OCI-LY1 (cell line): ENCODE data around the gene GSC.

Experiments used
- H2AFZ ChIP-seq: fragments of 200-600 bp; sonication (generic), shearing (Covaris generic); 2 replicates; pipeline ENCODE4 v1.6.0; 2014; ENCODE audit warnings: antibody characterized with exemption, mild to moderate bottlenecking, low read length
- H3F3A ChIP-seq: fragments of 200-600 bp; sonication (generic), shearing (Covaris generic); 2 replicates; pipeline ENCODE4 v1.6.0; 2014; ENCODE audit warnings: mild to moderate bottlenecking, antibody characterized with exemption, low read length, moderate library complexity; ENCODE audit not compliant: insufficient read depth
- H3K27ac ChIP-seq: fragments of 200-600 bp; sonication (generic); 2 replicates; pipeline ENCODE4 v1.5.1; 2014; ENCODE audit warnings: low read length, mixed run types, mild to moderate bottlenecking, low read depth; ENCODE audit not compliant: poor library complexity, severe bottlenecking
- H3K27me3 ChIP-seq: fragments of 200-600 bp; sonication (generic); 2 replicates; pipeline ENCODE4 v1.6.0; 2014; ENCODE audit warnings: antibody characterized with exemption, mild to moderate bottlenecking, low read length, moderate library complexity; ENCODE audit not compliant: insufficient read depth
- H3K36me3 ChIP-seq: fragments of 200-600 bp; sonication (generic); 2 replicates; pipeline ENCODE4 v1.6.1; 2014; ENCODE audit warnings: mild to moderate bottlenecking, antibody characterized with exemption, low read length, moderate library complexity, mixed read lengths; ENCODE audit not compliant: insufficient read depth
- H3K4me1 ChIP-seq: fragments of 200-600 bp; sonication (generic); 2 replicates; pipeline ENCODE4 v1.5.1; 2014; ENCODE audit warnings: mild to moderate bottlenecking, low read length, moderate library complexity; ENCODE audit not compliant: insufficient read depth, severe bottlenecking
- H3K4me2 ChIP-seq: fragments of 200-600 bp; sonication (generic), shearing (Covaris generic); 2 replicates; pipeline ENCODE4 v1.6.1; 2014; ENCODE audit warnings: low read length
- H3K4me3 ChIP-seq: fragments of 200-600 bp; sonication (generic); 2 replicates; pipeline ENCODE4 v1.5.1; 2014; ENCODE audit warnings: low read length, low read depth, mild to moderate bottlenecking, mixed read lengths; ENCODE audit not compliant: poor library complexity, severe bottlenecking
- H3K79me2 ChIP-seq: fragments of 200-600 bp; shearing (Covaris generic); 2 replicates; pipeline ENCODE4 v1.6.1; 2016; ENCODE audit warnings: mixed run types, low read length, mixed read lengths; ENCODE audit not compliant: insufficient read depth
- H3K9ac ChIP-seq: fragments of 200-600 bp; sonication (generic), shearing (Covaris generic); 2 replicates; pipeline ENCODE4 v1.6.1; 2014; ENCODE audit warnings: mild to moderate bottlenecking, low read length, mixed read lengths
- H3K9me2 ChIP-seq: fragments of 200-600 bp; sonication (generic), shearing (Covaris generic); 2 replicates; pipeline ENCODE4 v1.6.1; 2014; ENCODE audit warnings: low read depth, mild to moderate bottlenecking, low read length, mixed read lengths
- H3K9me3 ChIP-seq: fragments of 200-600 bp; shearing (Covaris generic); 2 replicates; pipeline ENCODE4 v1.6.1; 2014; ENCODE audit warnings: low read length, mixed read lengths
- H4K20me1 ChIP-seq: fragments of 200-600 bp; sonication (generic), shearing (Covaris generic); 2 replicates; pipeline ENCODE4 v1.6.0; 2016; ENCODE audit warnings: mild to moderate bottlenecking, low read length; ENCODE audit not compliant: insufficient read depth
- EZH2 ChIP-seq: fragments of 200-600 bp; sonication (generic), shearing (Covaris generic); IDR thresholded peaks from 2 replicates; pipeline ENCODE4 v1.8.0; 2017; ENCODE audit warnings: borderline replicate concordance, mixed run types, mild to moderate bottlenecking, antibody characterized with exemption, low read length, moderate library complexity, mixed read lengths
- TF ChIP-seq, protein P1 (sequence below): fragments of 200-600 bp; sonication (generic), shearing (Covaris generic); IDR thresholded peaks from 2 replicates; pipeline ENCODE4 v1.5.1; 2017; ENCODE audit warnings: mild to moderate bottlenecking, antibody characterized with exemption, low read length, moderate library complexity, mixed read lengths

Gene GSC

DNA sequence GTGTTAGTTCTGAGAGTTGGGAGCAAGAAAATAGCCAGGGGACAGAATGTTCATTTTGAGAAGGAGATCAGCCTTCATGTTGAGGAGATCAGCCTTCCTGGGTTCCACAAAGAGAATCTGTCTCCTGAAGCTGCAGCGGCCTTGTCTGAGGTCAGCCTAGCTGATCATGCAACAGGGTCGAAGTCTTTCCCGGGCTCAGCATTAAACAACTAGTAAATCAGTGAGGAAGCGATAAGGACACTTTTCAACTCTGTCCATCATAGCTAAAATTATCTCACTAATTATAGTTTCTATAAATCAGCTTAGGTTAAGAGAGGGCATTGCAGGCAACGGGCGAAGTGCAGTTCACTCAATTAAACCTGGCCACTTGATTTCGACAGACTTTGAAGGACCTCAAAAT, 7.5 kb downstream of the GSC start:
- H3F3A ChIP-seq = no peaks in the 10 kb centered on the region

DNA sequence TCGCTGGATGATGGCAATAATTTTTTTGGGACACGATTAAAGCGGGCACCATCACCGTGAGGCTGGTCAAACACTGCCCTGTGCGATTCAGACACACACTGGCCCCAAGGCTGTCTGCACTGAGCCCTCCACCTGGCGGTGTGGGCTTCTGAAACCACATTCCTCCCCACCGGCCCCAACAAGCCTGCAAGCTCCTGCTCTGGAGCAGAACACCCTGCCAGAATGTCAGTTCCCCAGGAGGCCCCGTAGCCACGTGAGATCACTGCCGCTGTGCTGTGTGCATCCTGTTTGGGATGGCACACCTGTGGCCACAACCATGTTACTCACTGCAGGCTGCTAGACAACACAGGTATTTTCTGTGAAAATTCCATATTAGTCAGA, 7.9 kb downstream of the GSC start:
- Histone ChIP-seq H3K4me1 (no peaks in the 10 kb centered on the region), H3F3A (no peaks in the 10 kb centered on the region), H3K9ac (no peak overlapping the region), H3K27me3 (no peaks in the 10 kb centered on the region), H3K4me2 (no peak overlapping the region), H4K20me1 (no peaks in the 10 kb centered on the region), H3K27ac (no peak overlapping the region), H3K79me2 (no peaks in the 10 kb centered on the region), H3K36me3 (no peaks in the 10 kb centered on the region), H3K4me3 (no peak overlapping the region), H3K9me3 (no peaks in the 10 kb centered on the region), H2AFZ (no peak overlapping the region), H3K9me2 (no peaks in the 10 kb centered on the region)
- no peak for TF ChIP-seq EZH2
- TF ChIP-seq, protein P1, sequence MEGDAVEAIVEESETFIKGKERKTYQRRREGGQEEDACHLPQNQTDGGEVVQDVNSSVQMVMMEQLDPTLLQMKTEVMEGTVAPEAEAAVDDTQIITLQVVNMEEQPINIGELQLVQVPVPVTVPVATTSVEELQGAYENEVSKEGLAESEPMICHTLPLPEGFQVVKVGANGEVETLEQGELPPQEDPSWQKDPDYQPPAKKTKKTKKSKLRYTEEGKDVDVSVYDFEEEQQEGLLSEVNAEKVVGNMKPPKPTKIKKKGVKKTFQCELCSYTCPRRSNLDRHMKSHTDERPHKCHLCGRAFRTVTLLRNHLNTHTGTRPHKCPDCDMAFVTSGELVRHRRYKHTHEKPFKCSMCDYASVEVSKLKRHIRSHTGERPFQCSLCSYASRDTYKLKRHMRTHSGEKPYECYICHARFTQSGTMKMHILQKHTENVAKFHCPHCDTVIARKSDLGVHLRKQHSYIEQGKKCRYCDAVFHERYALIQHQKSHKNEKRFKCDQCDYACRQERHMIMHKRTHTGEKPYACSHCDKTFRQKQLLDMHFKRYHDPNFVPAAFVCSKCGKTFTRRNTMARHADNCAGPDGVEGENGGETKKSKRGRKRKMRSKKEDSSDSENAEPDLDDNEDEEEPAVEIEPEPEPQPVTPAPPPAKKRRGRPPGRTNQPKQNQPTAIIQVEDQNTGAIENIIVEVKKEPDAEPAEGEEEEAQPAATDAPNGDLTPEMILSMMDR = no peak

More for the DNA sequence above, 7.5 kb downstream of the GSC start:
- Histone ChIP-seq H3K9me3 (no peaks in the 10 kb centered on the region), H3K4me3 (no peak overlapping the region), H3K4me2 (no peak overlapping the region), H3K79me2 (no peaks in the 10 kb centered on the region), H3K27me3 (no peaks in the 10 kb centered on the region), H3K4me1 (no peaks in the 10 kb centered on the region), H4K20me1 (no peaks in the 10 kb centered on the region), H3K27ac (no peak overlapping the region), H3K9ac (no peak overlapping the region), H3K9me2 (no peaks in the 10 kb centered on the region), H2AFZ (no peak overlapping the region), H3K36me3 (no peaks in the 10 kb centered on the region)
- no peak for TF ChIP-seq EZH2
- TF ChIP-seq, protein P1 = no peak

DNA sequence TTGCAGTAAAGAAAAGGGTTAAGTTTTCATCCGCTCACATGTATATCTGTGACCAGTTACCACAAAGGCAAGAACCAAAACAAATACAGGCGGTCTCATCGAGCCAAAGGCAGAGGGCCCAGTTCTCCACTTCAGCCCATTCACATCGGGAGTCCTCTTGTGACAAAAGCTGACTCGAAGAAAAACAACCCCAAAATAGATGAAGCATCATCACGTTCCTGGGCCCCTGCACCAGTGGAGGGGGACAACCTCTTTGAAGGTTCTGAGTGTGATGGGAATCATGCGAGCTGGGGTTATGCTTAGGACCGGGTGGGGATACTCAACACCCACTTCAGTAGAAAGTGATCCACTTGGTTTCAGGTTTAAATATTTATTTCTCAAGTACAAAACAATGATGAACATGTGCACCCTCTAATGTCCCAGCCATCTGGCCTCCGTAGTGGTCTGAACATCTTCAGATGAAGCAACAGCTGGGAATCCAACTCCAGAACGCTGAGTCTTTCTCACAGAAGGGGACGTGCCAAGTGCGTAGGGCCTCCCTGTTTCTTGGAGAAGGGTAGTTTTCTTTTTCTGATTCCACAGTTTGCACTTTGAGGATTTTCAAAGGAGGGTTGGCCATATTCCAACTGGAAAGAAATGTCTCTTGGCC, 8.4 kb downstream of the GSC start:
- no peak overlapping the region for H3K27ac ChIP-seq
- no peaks in the 10 kb centered on the region for H3K9me3 ChIP-seq
- TF ChIP-seq EZH2 = no peak
- TF ChIP-seq, protein P1 = no peak
- H3K4me1 ChIP-seq = no peaks in the 10 kb centered on the region
- no peaks in the 10 kb centered on the region for H3K79me2 ChIP-seq
- no peak overlapping the region for H3K4me3 ChIP-seq
- H3K9me2 ChIP-seq = no peaks in the 10 kb centered on the region
- H3K9ac ChIP-seq = no peak overlapping the region
- H4K20me1 ChIP-seq = no peaks in the 10 kb centered on the region
- no peaks in the 10 kb centered on the region for H3F3A ChIP-seq
- H3K4me2 ChIP-seq = no peak overlapping the region
- H3K27me3 ChIP-seq = no peaks in the 10 kb centered on the region
- no peaks in the 10 kb centered on the region for H3K36me3 ChIP-seq
- H2AFZ ChIP-seq = no peak overlapping the region
